ENCODE measurements around the gene ARHGEF5.
"Not testable (repeated sequence)": the region's sequence is repeated elsewhere in the genome, so short reads cannot be mapped to it uniquely, and the experiment has no call there.

Gene ARHGEF5

DNA sequence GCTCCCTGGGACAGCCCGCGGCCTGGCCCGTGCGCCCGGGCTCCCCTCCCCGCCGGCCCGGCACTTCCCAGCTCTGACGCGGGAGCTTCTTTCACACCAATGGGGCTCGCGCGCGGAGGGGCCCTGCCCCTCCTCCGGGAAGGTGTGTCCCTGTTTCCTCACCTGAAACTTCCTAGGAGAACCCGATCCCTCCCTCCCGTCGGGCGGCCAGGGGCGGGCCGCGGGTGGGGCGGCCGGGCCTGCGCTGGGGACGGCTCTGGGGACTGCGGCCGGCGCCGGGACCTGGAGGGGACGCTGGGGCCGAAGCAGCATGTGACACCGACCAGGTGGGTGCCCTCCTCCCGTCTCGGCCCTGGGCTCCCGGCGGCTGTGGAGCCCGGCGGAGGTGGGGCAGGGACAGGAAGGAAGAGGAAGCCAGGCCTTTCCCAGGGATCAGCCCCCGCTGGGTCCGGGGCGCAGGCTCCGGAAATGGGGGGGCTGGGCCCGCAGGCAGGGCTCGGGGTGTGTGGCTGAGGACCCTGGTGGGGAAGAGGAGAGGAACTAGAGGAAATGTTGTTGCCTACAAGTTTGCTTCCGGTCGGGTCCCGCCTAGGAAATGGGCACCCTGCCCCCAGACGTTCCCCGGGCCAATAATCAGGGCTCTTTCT, at the start of gene ARHGEF5:
Gene ARHGEF5, plus strand, starts transcription at position 227 of the 647 bp plus-strand sequence. CDS start 7,268 bp downstream, outside the sequence.
- in situ Hi-C loops (cut with MboI; ENCODE audit: low sequenced_read_pairs) = not testable (repeated sequence)

- in situ Hi-C loops (cut with MboI; ENCODE audit: low sequenced_read_pairs) = not testable (repeated sequence)
Observed at GRCh38 chr7:144309702-144310101, 45.5 kb upstream of the ARHGEF5 start.

DNA sequence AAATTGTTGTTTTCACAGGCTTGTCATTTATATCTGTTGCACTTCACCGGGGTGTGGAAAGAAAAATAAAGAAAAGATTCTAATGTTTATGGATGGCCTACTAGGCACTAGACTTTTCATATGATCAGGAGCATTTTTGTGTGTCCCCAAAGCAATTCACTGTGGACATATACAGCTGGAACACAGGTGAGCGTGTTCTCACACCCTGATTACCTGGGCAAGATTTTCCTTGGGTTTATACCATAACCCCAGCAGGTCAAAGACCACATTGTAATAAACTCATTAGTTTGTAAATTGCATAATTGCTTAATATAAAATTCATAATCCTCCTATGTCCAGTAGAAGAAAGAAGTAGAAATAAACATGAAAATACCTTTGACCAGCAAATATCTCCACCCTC, 44.0 kb upstream of the ARHGEF5 start:
- in situ Hi-C loops (cut with MboI; ENCODE audit: low sequenced_read_pairs) = not testable (repeated sequence)

- in situ Hi-C loops (cut with MboI; ENCODE audit: low sequenced_read_pairs) = not testable (repeated sequence)
Observed at GRCh38 chr7:144311872-144312469, 43.2 kb upstream of the ARHGEF5 start, which contains the start of gene OR2A1. Gene OR2A1 (plus strand): TSS chr7:144312419. CDS start chr7:144318125, 5,706 bp downstream.

DNA sequence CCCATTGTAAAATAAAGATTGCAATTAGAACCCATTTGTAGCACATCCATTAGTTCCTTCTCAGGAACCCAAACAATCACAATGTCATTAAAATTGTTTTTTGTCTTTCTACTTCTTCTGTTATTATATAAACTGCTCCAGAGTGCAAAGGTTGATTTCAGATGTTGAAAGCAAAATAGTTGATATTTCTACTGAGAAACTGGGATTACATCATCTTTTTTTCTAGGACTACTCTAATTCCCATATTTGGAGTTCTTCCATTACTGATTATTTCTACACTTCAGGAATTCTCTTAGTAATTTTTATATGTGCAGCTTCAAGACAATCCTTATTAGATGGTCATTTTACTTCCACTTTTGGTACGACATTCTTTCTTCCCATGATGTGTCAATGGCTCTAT, 37.7 kb upstream of the ARHGEF5 start:
- in situ Hi-C loops (cut with MboI; ENCODE audit: low sequenced_read_pairs) = not testable (repeated sequence)

- in situ Hi-C loops (cut with MboI; ENCODE audit: low sequenced_read_pairs) = not testable (repeated sequence)
Observed at GRCh38 chr7:144319547-144319946, 35.7 kb upstream of the ARHGEF5 start.

- in situ Hi-C loops (cut with MboI; ENCODE audit: low sequenced_read_pairs) = not testable (repeated sequence)
Observed at GRCh38 chr7:144321677-144322206, 33.5 kb upstream of the ARHGEF5 start.

DNA sequence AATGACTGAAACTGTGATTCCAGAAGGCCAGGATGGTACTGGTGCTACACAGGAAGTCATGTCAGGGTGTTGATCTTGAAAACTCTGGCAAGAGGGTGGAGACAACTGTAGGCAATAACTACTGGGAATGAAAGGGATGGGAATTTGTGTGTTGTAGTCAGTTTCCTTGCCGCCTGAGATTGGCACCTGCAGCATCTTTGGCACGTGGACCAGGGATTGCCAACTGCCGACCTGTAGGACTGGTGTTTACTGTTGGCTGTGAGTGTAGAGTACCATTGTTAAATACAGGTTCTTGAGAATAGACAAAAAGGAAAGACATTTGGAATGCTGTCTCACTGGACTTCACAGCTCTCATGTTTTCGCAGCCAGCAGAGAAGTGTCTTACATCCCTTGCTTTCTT, 31.8 kb upstream of the ARHGEF5 start:
- in situ Hi-C loops (cut with MboI; ENCODE audit: low sequenced_read_pairs) = not testable (repeated sequence)

- in situ Hi-C loops (cut with MboI; ENCODE audit: low sequenced_read_pairs) = not testable (repeated sequence)
Observed at GRCh38 chr7:144325868-144326267, 29.3 kb upstream of the ARHGEF5 start.

DNA sequence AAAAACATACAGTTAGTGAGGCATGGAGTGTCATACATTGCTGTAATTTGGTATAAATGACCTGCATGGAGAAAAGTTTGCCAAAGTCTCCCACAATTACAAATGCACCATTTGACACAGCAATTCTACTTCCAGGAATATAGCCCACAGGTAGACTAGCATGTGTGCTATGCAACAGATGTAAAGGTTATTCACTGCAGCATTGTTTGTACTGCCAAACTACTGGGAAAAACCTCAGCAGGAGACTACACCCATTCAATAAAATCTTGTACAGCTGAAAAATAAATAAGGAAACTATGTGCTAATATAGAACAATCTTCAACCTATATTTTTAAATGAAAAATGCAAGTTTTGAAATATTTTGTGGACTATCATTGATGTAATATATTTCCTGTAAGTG, 25.2 kb upstream of the ARHGEF5 start:
- in situ Hi-C loops (cut with MboI; ENCODE audit: low sequenced_read_pairs) = not testable (repeated sequence)

- in situ Hi-C loops (cut with MboI; ENCODE audit: low sequenced_read_pairs) = not testable (repeated sequence)
Observed at GRCh38 chr7:144331221-144331995, 23.8 kb upstream of the ARHGEF5 start.

- in situ Hi-C loops (cut with MboI; ENCODE audit: low sequenced_read_pairs) = not testable (repeated sequence)
Observed at GRCh38 chr7:144331996-144332288, 23.3 kb upstream of the ARHGEF5 start.

DNA sequence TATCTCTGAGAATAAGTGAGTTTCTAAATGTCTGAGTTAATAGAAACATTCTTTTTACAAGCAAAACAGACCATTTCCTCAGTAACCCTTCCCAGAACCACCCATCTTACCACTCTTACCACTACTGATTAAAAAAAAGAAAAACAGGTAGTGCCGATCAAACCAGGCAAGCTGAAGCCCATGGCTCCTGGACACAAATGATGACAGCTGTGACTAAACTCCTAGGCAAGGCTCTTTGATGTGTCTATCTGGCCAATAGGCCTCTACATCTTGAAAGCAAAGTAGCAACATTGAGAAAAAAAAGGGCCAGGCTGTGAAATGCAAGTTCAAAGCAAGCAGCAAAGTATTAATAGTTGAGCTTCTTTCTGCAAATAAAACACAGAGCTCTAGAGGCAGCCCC, 6.6 kb upstream of the ARHGEF5 start:
- in situ Hi-C loops (cut with MboI; ENCODE audit: low sequenced_read_pairs) = not testable (repeated sequence)

DNA sequence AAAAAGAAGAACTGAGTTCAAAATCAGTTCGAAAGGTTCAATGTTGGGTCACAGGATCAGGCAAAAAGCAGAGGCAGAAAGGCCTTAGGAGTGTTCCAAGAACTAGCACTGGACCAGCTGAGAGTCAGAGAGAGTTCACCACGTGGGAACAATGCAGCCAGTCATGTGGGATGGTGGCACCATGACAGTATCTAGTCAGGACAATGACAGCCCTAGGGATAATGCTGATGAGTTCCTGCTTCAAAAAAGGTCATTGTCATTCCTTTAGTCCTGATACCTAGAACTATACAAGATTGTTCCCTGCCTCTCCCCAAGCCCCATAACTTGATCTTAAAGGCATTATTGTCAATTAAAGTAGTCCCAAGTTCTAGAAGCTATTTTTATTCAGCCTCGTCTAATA, 3.5 kb upstream of the ARHGEF5 start:
- in situ Hi-C loops (cut with MboI; ENCODE audit: low sequenced_read_pairs) = not testable (repeated sequence)

GRCh38 chr7:144356185-144356584, 983 bp downstream of the ARHGEF5 start:
- in situ Hi-C loops (cut with MboI; ENCODE audit: low sequenced_read_pairs) = not testable (repeated sequence)

DNA sequence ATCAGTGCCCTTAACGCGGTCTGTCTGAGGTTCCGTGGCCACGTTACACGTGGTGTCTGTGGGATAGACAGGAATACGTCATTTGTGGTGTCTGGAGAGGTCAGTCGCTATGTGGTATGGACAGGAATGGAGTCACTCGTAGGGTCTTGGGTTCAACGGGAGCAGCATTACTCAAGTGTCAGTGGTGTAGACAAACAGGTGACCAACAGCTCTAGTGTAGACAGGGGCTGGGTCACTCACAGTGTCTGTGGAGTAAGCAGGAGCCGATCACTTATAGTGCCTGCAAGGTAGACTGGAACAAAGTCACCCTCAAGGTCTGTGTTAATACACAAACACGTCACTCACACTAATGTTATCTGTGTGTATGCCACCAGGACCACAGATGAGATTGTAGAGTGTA, 1.7 kb downstream of the ARHGEF5 start:
- in situ Hi-C loops (cut with MboI; ENCODE audit: low sequenced_read_pairs) = not testable (repeated sequence)

GRCh38 chr7:144362061-144362460, 6.9 kb downstream of the ARHGEF5 start:
- in situ Hi-C loops (cut with MboI; ENCODE audit: low sequenced_read_pairs) = not testable (repeated sequence)

DNA sequence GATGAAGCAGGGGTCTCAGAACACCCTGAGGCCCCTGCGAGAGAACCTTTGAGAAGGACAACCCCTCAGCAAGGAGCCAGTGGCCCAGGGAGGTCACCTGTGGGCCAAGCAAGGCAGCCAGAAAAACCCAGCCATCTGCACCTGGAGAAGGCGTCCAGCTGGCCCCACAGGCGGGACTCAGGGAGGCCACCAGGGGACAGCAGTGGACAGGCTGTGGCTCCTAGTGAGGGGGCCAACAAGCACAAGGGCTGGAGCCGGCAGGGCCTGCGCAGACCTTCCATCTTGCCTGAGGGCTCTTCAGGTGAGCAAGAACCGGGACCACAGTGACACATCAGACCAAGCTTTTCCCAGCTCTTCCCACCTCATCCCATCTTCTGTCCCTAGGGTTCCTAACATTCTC, 10.3 kb downstream of the ARHGEF5 start:
- in situ Hi-C loops (cut with MboI; ENCODE audit: low sequenced_read_pairs) = not testable (repeated sequence)

GRCh38 chr7:144367250-144367649, 12.0 kb downstream of the ARHGEF5 start:
- in situ Hi-C loops (cut with MboI; ENCODE audit: low sequenced_read_pairs) = not testable (repeated sequence)

GRCh38 chr7:144369221-144369620, 14.0 kb downstream of the ARHGEF5 start:
- in situ Hi-C loops (cut with MboI; ENCODE audit: low sequenced_read_pairs) = not testable (repeated sequence)

DNA sequence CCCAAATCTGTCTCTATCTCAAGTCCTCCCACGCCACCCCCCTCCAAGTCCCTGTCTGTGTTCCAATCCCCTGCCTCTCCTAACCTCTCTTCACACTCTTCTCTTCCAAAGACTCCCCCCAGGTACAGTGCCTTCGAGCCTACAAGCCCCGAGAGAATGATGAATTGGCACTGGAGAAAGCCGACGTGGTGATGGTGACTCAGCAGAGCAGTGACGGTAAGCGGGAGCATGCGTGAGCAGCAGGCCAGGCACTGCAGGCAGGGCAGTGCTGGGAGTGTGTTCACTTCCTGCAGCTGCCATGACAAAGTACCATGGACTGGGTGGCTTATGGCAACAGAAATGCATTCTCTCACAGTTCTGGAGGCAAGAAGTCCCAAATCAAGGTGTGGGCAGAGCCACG, 23.4 kb downstream of the ARHGEF5 start:
- in situ Hi-C loops (cut with MboI; ENCODE audit: low sequenced_read_pairs) = no loop called here
